T-cell (primary cell): ENCODE data around the gene PINLYP. TPM values are rescaled to one million over a fixed set of nuclear protein-coding genes. Genes with fewer than 3 reads are reported as not detected.
A peak's percentile ranks its signal among the peaks of the same experiment; 100 is the strongest.

Source experiments
- ATAC-seq, 4 experiments: fragments of 200-7000 bp in 3 of 4; fragments of 150-1000 bp in 1 of 4; cut with Tn5 transposase; replicated peaks in 1 of 4; 1 replicate in 3 of 4; 2 replicates in 1 of 4; pipeline ENCODE4 v1.10.0; 2021; ENCODE audit warnings: moderate library complexity in 3 of 4, mild to moderate bottlenecking in 2 of 4, moderate number of reproducible peaks in 1 of 4
- CTCF ChIA-PET, 2 donors: fragments of 300-600 bp; sonication (Branson Sonifier 250); formaldehyde crosslinking; loops; one replicate each; lab custom pipeline; 2022; ENCODE audit warnings: antibody characterized with exemption in 2 of 2; lab: Charles Lee
- POLR2A ChIA-PET, 2 donors: fragments of 300-600 bp; sonication (Branson Sonifier 250); formaldehyde crosslinking; loops; one replicate each; lab custom pipeline; 2022; ENCODE audit warnings: antibody characterized with exemption in 2 of 2; lab: Charles Lee
- DNase-seq, 35 experiments: peaks; one replicate each; pipeline versions ENCODE4 v3.0.0 to v3.0.0-alpha.2; 2013 to 2023
- H3K27ac ChIP-seq: one replicate; pipeline ENCODE4 v1.5.1; 2013; ENCODE audit warnings: low read length
- H3K27me3 ChIP-seq, 2 experiments: replicated peaks in 1 of 2; 1 replicate in 1 of 2; 2 replicates in 1 of 2; pipeline versions ENCODE4 v1.6.1 to v1.7.0; 2013; ENCODE audit warnings: low read length in 1 of 2, mixed read lengths in 1 of 2; ENCODE audit not compliant: control insufficient read depth in 2 of 2, insufficient read depth in 2 of 2; ENCODE audit errors: extremely low read depth in 1 of 2
- H3K36me3 ChIP-seq, 2 donors: 1 replicate in 1 of 2; 2 replicates in 1 of 2; pipeline versions ENCODE4 v1.6.1 to v1.7.0; 2013; ENCODE audit warnings: low read length in 1 of 2; ENCODE audit not compliant: control insufficient read depth in 2 of 2, insufficient read depth in 1 of 2; ENCODE audit errors: extremely low read depth in 1 of 2
- H3K4me1 ChIP-seq, 2 experiments: 1 replicate in 1 of 2; 2 replicates in 1 of 2; pipeline versions ENCODE4 v1.6.1 to v1.7.0; 2013; ENCODE audit warnings: low read length in 2 of 2, mixed read lengths in 1 of 2; ENCODE audit not compliant: insufficient read depth in 2 of 2, control insufficient read depth in 1 of 2; ENCODE audit errors: extremely low read depth in 1 of 2
- H3K4me3 ChIP-seq, 2 donors: 1 replicate in 1 of 2; 2 replicates in 1 of 2; pipeline versions ENCODE4 v1.5.1 to v1.7.0; 2013; ENCODE audit warnings: mild to moderate bottlenecking in 2 of 2, low read length in 1 of 2, moderate library complexity in 1 of 2; ENCODE audit not compliant: control insufficient read depth in 1 of 2; ENCODE audit errors: extremely low read depth in 1 of 2
- H3K9me3 ChIP-seq: 2 replicates; pipeline ENCODE4 v1.7.0; 2013
- H3K27ac Mint-ChIP-seq, 2 donors: one replicate each; pipeline ENCODE4 v1.8.0; 2020 to 2021; ENCODE audit warnings: mild to moderate bottlenecking in 2 of 2, mixed read lengths in 2 of 2
- H3K27me3 Mint-ChIP-seq, 2 donors: one replicate each; pipeline ENCODE4 v1.8.0; 2021 to 2022; ENCODE audit warnings: mixed read lengths in 2 of 2
- H3K36me3 Mint-ChIP-seq: one replicate; pipeline ENCODE4 v1.8.0; 2021; ENCODE audit warnings: mixed read lengths
- H3K4me1 Mint-ChIP-seq, 3 donors: one replicate each; pipeline ENCODE4 v1.8.0; 2020 to 2022; ENCODE audit warnings: mixed read lengths in 3 of 3, mild to moderate bottlenecking in 1 of 3
- H3K4me3 Mint-ChIP-seq, 3 donors: one replicate each; pipeline ENCODE4 v1.8.0; 2020 to 2022; ENCODE audit warnings: mild to moderate bottlenecking in 3 of 3, mixed read lengths in 3 of 3, moderate library complexity in 3 of 3
- H3K9me3 Mint-ChIP-seq, 3 donors: one replicate each; pipeline ENCODE4 v1.8.0; 2020 to 2022; ENCODE audit warnings: mixed read lengths in 3 of 3
- WGBS: methylation state at CpG from one replicate; pipeline ENCODE4 v1.1.5; 2013; ENCODE audit warnings: missing lambda C conversion rate; ENCODE audit not compliant: insufficient coverage; 5-methylcytosine and 5-hydroxymethylcytosine counted together
- total RNA-seq, 35 experiments: library from RNA in 6 of 35; stranded (reverse) in 6 of 35; fragments of 120-200 nt in 1 of 35; gene quantifications; one replicate each; pipeline versions ENCODE4 v1.2.1 to v1.2.4 and lab custom pipeline; 2013 to 2026

Gene PINLYP
- total RNA-seq, 5 donors from 2014 or later (not counting 1 experiment from before 2014, with no cell fraction given), result 0.28 to 2.5 (median 1.5) TPM

GRCh38 chr19:43595605-43595998, 20.0 kb downstream of the PINLYP start:
- 3% methylated on average over 15 of the region's 18 CpGs for WGBS
- Mint-ChIP-seq H3K27ac (peak overlapping the region; percentile 99 to 100), H3K4me1 (peaks cover 46 to 50% (median 47%) of the 10 kb centered on the region in 3 donors)

GRCh38 chr19:43595999-43596841, 20.6 kb downstream of the PINLYP start, which contains the start of the genes IRGQ and ZNF576:
Gene IRGQ (minus strand): TSS chr19:43596134. CDS start chr19:43595338, 796 bp downstream.
Gene ZNF576 (plus strand): TSS chr19:43596595. CDS start chr19:43597109, 514 bp downstream.
- peaks cover 9 to 30% of the 10 kb centered on the region in 2 donors for H3K36me3 ChIP-seq
- Mint-ChIP-seq H3K9me3 (no peaks in the 10 kb centered on the region), H3K27ac (peak within 1 kb of the TSS; percentile 99 to 100), H3K36me3 (peaks cover 11% of the 10 kb centered on the region), H3K4me3 (peak within 1 kb of the TSS; percentile 92 to 99 (median 95)), H3K4me1 (peaks cover 43 to 47% (median 46%) of the 10 kb centered on the region in 3 donors), H3K27me3 (no peaks in the 10 kb centered on the region)
- ChIA-PET POLR2A (interaction anchor here (0.6 to 1.2 kb wide), 5 partner anchors 11 to 156 kb away, joined by 3 to 6 read pairs (median 4); no protein-coding TSS in a partner anchor), CTCF (interaction anchor here (0.6 to 3.3 kb wide), 8 partner anchors 21 to 157 kb away, joined by 3 to 84 read pairs (median 7); partner anchors contain the start of genes PINLYP (in 1 of the 2), XRCC1 (in 1 of the 2) and ZNF575 (in 1 of the 2))
- ATAC-seq (peak; percentile 81 to 85 (median 84)), DNase-seq (peak; percentile 98 to 100 (median 99))
- WGBS, result under 1% methylated on average over 56 of the region's 60 CpGs
- peak within 1 kb of the TSS; percentile 95 for H3K27ac ChIP-seq
- no peaks in the 10 kb centered on the region for H3K9me3 ChIP-seq
- peak within 1 kb of the TSS; percentile 82 to 88 for H3K4me3 ChIP-seq
- peaks cover 9 to 43% of the 10 kb centered on the region in 2 experiments for H3K4me1 ChIP-seq
- no peaks in the 10 kb centered on the region for H3K27me3 ChIP-seq

More at GRCh38 chr19:43595605-43595998, 20.0 kb downstream of the PINLYP start:
- peaks cover 13% of the 10 kb centered on the region for H3K36me3 Mint-ChIP-seq
- H3K27me3 Mint-ChIP-seq, result no peaks in the 10 kb centered on the region
- Histone ChIP-seq H3K27ac (peak overlapping the region; percentile 95), H3K4me1 (peaks cover 9 to 43% of the 10 kb centered on the region in 2 experiments), H3K27me3 (no peaks in the 10 kb centered on the region), H3K4me3 (peak overlapping the region; percentile 82 to 88), H3K36me3 (peaks cover 9 to 30% of the 10 kb centered on the region in 2 donors), H3K9me3 (no peaks in the 10 kb centered on the region)
- ChIA-PET CTCF (interaction anchor here (0.8 to 3.3 kb wide), 11 partner anchors 21 to 160 kb away, joined by 3 to 84 read pairs (median 8); partner anchors contain the start of genes PINLYP (in 1 of the 2), XRCC1 (in 1 of the 2) and ZNF575 (in 1 of the 2)), POLR2A (interaction anchor here in 1 of 2 donors (1.0 to 1.2 kb wide), 2 partner anchors 73 to 132 kb away, joined by 3 to 5 read pairs; no protein-coding TSS in a partner anchor)
- peak overlapping the region; percentile 92 to 99 (median 95) for H3K4me3 Mint-ChIP-seq
- H3K9me3 Mint-ChIP-seq, result no peaks in the 10 kb centered on the region
- ATAC-seq (peak; percentile 12 to 27 (median 16)), DNase-seq (peak in 4 of 35 experiments; percentile 8 to 22 (median 13))

GRCh38 chr19:43596842-43597461, 21.4 kb downstream of the PINLYP start:
- H3K27me3 Mint-ChIP-seq, result no peaks in the 10 kb centered on the region
- ChIA-PET CTCF (interaction anchor here (0.6 to 1.6 kb wide), 5 partner anchors 22 to 161 kb away, joined by 3 to 8 read pairs (median 4); partner anchors contain the start of genes PINLYP (in 1 of the 2) and XRCC1 (in 1 of the 2)), POLR2A (interaction anchor here (0.6 to 1.0 kb wide), 4 partner anchors 12 to 157 kb away, joined by 4 to 6 read pairs (median 4); no protein-coding TSS in a partner anchor)
- ATAC-seq, result no peak
- Histone ChIP-seq H3K36me3 (peaks cover 6 to 30% of the 10 kb centered on the region in 2 donors), H3K4me3 (peak overlapping the region; percentile 82 to 88), H3K27ac (peak overlapping the region; percentile 95), H3K9me3 (no peaks in the 10 kb centered on the region), H3K27me3 (no peaks in the 10 kb centered on the region), H3K4me1 (peaks cover 9 to 43% of the 10 kb centered on the region in 2 experiments)
- no peaks in the 10 kb centered on the region for H3K9me3 Mint-ChIP-seq
- peak in 2 of 35 experiments; percentile 10 to 21 for DNase-seq
- H3K4me3 Mint-ChIP-seq, result peak overlapping the region; percentile 92 to 99 (median 95)
- peaks cover 43 to 47% (median 46%) of the 10 kb centered on the region in 3 donors for H3K4me1 Mint-ChIP-seq
- H3K27ac Mint-ChIP-seq, result peak overlapping the region; percentile 99 to 100
- whole genome bisulfite sequencing, result 22% methylated on average over 5 of the region's 7 CpGs
- H3K36me3 Mint-ChIP-seq, result peaks cover 14% of the 10 kb centered on the region

GRCh38 chr19:43597876-43598275, 22.3 kb downstream of the PINLYP start:
- Mint-ChIP-seq H3K27ac (peak overlapping the region; percentile 99 to 100), H3K4me3 (peak overlapping the region; percentile 92 to 99 (median 95)), H3K27me3 (no peaks in the 10 kb centered on the region), H3K4me1 (peaks cover 41 to 47% (median 46%) of the 10 kb centered on the region in 3 donors), H3K36me3 (peaks cover 10% of the 10 kb centered on the region), H3K9me3 (no peaks in the 10 kb centered on the region)
- no peak for ATAC-seq
- ChIA-PET CTCF (interaction anchor here in 1 of 2 donors (1.3 kb wide), 1 partner anchor 43 kb away, joined by 4 read pairs; no protein-coding TSS in a partner anchor), POLR2A (interaction anchor here in 1 of 2 donors (1.0 kb wide), 1 partner anchor 108 kb away, joined by 4 read pairs; no protein-coding TSS in a partner anchor)
- Histone ChIP-seq H3K9me3 (no peaks in the 10 kb centered on the region), H3K36me3 (peaks cover 0 to 29% of the 10 kb centered on the region in 2 donors), H3K27ac (peak overlapping the region; percentile 95), H3K4me1 (peaks cover 9 to 43% of the 10 kb centered on the region in 2 experiments), H3K4me3 (no peak overlapping the region), H3K27me3 (no peaks in the 10 kb centered on the region)
- DNase-seq, result no peak
- 38% methylated on average over 4 of the region's 5 CpGs for WGBS

GRCh38 chr19:43598445-43599240, 23.0 kb downstream of the PINLYP start:
- H3K27ac Mint-ChIP-seq, result peak overlapping the region in 1 of 2 donors; percentile 6
- CTCF ChIA-PET, result interaction anchor here in 1 of 2 donors (1.3 kb wide), 1 partner anchor 44 kb away, joined by 4 read pairs; no protein-coding TSS in a partner anchor

More at GRCh38 chr19:43598445-43599240, 23.0 kb downstream of the PINLYP start:
- Mint-ChIP-seq H3K4me3 (peak overlapping the region in 2 of 3 donors; percentile 6 to 99), H3K27me3 (no peaks in the 10 kb centered on the region), H3K36me3 (peaks cover 5% of the 10 kb centered on the region), H3K9me3 (no peaks in the 10 kb centered on the region), H3K4me1 (peaks cover 37 to 41% (median 40%) of the 10 kb centered on the region in 3 donors)
- Histone ChIP-seq H3K4me3 (no peak overlapping the region), H3K36me3 (peaks cover 0 to 21% of the 10 kb centered on the region in 2 donors), H3K4me1 (peaks cover 9 to 39% of the 10 kb centered on the region in 2 experiments), H3K27ac (no peak overlapping the region), H3K9me3 (no peaks in the 10 kb centered on the region), H3K27me3 (no peaks in the 10 kb centered on the region)
- WGBS, result 97% methylated on average over 18 of the region's 19 CpGs
- POLR2A ChIA-PET, result interaction anchor here in 1 of 2 donors (0.6 kb wide), 1 partner anchor 61 kb away, joined by 3 read pairs; no protein-coding TSS in a partner anchor
- ATAC-seq (no peak), DNase-seq (no peak)
